Uterus (tissue), 4 donors: Measurements from ENCODE around the gene SMAD3. TPM values are rescaled to one million over a fixed set of nuclear protein-coding genes. Genes with fewer than 3 reads are reported as not detected.
A peak's percentile ranks its signal among the peaks of the same experiment; 100 is the strongest.

Experiments
- DNase-seq, 2 donors: peaks; one replicate each; pipeline ENCODE4 v3.0.0-alpha.2; 2019 to 2020
- H3K27ac ChIP-seq, 2 donors: fragments of 200-600 bp; sonication (generic); 1 replicate in 1 of 2; 2 replicates in 1 of 2; pipeline ENCODE4 v1.5.1; 2016 to 2018
- H3K27me3 ChIP-seq, 2 donors: fragments of 200-600 bp; sonication (generic); one replicate each; pipeline ENCODE4 v1.5.1; 2018 to 2019; ENCODE audit warnings: control low read depth in 1 of 2
- H3K36me3 ChIP-seq, 2 donors: fragments of 200-600 bp; sonication (generic); one replicate each; pipeline ENCODE4 v1.5.1; 2019; ENCODE audit warnings: control low read depth in 1 of 2
- H3K4me1 ChIP-seq, 2 donors: fragments of 200-600 bp; sonication (generic); one replicate each; pipeline ENCODE4 v1.5.1; 2018 to 2019; ENCODE audit warnings: control low read depth in 1 of 2
- H3K4me3 ChIP-seq, 2 donors: fragments of 200-600 bp; sonication (generic); 1 replicate in 1 of 2; 2 replicates in 1 of 2; pipeline ENCODE4 v1.5.1; 2018 to 2019; ENCODE audit warnings: mild to moderate bottlenecking in 1 of 2
- H3K9me3 ChIP-seq, 2 donors: fragments of 200-600 bp; sonication (generic); one replicate each; pipeline ENCODE4 v1.5.1; 2019; ENCODE audit warnings: control low read depth in 1 of 2
- POLR2A ChIP-seq, 2 donors: fragments of 450-650 bp; IDR thresholded peaks; one replicate each; pipeline ENCODE4 v1.6.1; 2016; ENCODE audit warnings: antibody characterized with exemption in 2 of 2, mild to moderate bottlenecking in 1 of 2, moderate library complexity in 1 of 2
- intact Hi-C: fragments of 100-400 bp; cut with DNase I; formaldehyde crosslinking; loops from one replicate; pipeline ENCODE4 v1.15.1; 2023; ENCODE audit warnings: low total_unique reads
- total RNA-seq, 4 donors: library from RNA; depleted of rRNA in 3 of 4; stranded (reverse); fragments of >200 nt in 3 of 4; gene quantifications; one replicate each; pipeline versions ENCODE4 v1.1.0 to v1.2.4, GENCODE V29; 2014 to 2023
- TF ChIP-seq, protein P1 (sequence below), 4 experiments: fragments of 200-600 bp in 2 of 4; fragments of 450-650 bp in 2 of 4; sonication (generic) in 2 of 4; IDR thresholded peaks; one replicate each; pipeline ENCODE4 v1.5.1; 2016 to 2019; ENCODE audit warnings: antibody characterized with exemption in 4 of 4, mild to moderate bottlenecking in 2 of 4, moderate library complexity in 1 of 4
- donor health status: DM: yes; HTN: yes; CAD: no.

Gene SMAD3
- total RNA-seq, 4 donors from 2014 or later = 14.3 to 66.9 (median 32.3) TPM

DNA sequence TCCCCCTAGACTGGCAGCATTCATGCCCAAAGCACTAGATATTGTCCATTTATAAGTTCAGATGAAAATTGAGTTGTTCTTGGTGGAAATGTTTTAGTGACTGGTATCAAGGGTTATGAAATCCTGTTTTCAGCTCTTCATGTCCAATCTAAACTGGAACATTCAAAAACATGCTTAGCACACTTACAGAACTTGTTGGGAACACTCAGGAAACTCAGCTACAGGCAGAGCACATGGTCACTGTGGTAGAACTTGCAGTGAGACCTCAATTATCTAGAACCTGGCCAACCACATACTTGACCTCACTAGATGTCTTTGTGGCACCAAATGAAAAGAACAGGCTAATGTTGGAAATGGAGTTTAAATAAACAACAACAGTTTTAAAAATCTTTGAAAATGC is 88.8 kb downstream of the SMAD3 start:
- no peaks in the 10 kb centered on the region for H3K36me3 ChIP-seq
- H3K27me3 ChIP-seq = no peaks in the 10 kb centered on the region
- TF ChIP-seq, protein P1, sequence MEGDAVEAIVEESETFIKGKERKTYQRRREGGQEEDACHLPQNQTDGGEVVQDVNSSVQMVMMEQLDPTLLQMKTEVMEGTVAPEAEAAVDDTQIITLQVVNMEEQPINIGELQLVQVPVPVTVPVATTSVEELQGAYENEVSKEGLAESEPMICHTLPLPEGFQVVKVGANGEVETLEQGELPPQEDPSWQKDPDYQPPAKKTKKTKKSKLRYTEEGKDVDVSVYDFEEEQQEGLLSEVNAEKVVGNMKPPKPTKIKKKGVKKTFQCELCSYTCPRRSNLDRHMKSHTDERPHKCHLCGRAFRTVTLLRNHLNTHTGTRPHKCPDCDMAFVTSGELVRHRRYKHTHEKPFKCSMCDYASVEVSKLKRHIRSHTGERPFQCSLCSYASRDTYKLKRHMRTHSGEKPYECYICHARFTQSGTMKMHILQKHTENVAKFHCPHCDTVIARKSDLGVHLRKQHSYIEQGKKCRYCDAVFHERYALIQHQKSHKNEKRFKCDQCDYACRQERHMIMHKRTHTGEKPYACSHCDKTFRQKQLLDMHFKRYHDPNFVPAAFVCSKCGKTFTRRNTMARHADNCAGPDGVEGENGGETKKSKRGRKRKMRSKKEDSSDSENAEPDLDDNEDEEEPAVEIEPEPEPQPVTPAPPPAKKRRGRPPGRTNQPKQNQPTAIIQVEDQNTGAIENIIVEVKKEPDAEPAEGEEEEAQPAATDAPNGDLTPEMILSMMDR (IDR thresholded peaks at IDR 0.05) = no peak
- TF ChIP-seq POLR2A (IDR thresholded peaks at IDR 0.05) = no peak
- intact Hi-C loops = no loop called here
- H3K27ac ChIP-seq = peak overlapping the region; percentile 7 to 36
- H3K4me3 ChIP-seq = no peak overlapping the region
- H3K4me1 ChIP-seq = peaks cover 13 to 20% of the 10 kb centered on the region in 2 donors
- DNase-seq = no peak
- H3K9me3 ChIP-seq = no peaks in the 10 kb centered on the region

DNA sequence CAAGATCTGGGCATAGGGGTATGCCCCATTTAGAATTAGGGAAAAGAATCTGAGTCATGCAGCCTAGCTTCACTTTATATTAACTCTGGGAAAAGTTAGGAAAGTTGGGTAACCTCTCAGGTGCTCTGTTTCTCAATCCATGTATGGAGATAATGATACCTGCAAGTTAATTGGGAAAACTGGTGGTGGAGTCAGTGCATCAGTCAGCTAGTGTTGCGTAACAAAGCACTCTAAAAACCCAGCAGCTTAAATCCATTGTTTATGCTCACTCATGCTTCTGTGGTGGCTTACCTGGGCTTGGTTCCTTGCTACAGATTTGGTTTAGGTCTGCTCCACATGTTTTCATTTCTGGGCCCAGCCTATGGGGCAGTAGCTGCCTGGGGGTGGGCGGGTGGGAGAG is 91.0 kb downstream of the SMAD3 start:
- TF ChIP-seq, protein P1 (IDR thresholded peaks at IDR 0.05) = no peak
- no peak for TF ChIP-seq POLR2A (IDR thresholded peaks at IDR 0.05)
- H3K27ac ChIP-seq = no peak overlapping the region
- intact Hi-C loops = no loop called here
- no peak for DNase-seq
- no peaks in the 10 kb centered on the region for H3K9me3 ChIP-seq
- no peak overlapping the region for H3K4me3 ChIP-seq
- H3K4me1 ChIP-seq = peaks cover 11% of the 10 kb centered on the region in 2 donors
- no peaks in the 10 kb centered on the region for H3K27me3 ChIP-seq
- H3K36me3 ChIP-seq = no peaks in the 10 kb centered on the region

DNA sequence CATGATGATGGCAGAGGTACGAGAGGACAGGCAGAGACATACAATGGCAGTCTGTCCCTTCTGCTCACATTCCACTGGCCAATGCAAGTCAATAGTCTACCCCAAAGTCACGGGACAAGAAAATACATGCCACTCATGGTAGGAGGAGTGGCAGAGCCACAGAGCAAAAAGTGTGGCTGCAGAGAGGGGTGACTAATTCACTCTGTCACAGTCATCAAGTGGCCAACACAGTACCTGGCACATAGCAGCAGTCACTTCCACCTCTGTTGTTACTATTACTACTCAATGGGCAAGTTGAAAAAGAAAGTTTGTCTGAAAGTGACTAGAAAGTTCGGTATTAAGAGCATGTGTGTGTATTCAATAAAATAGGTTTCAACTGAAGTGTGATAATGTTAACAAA is 91.4 kb downstream of the SMAD3 start:
- TF ChIP-seq POLR2A (IDR thresholded peaks at IDR 0.05) = no peak
- TF ChIP-seq, protein P1 (IDR thresholded peaks at IDR 0.05) = no peak
- DNase-seq = no peak
- Histone ChIP-seq H3K36me3 (no peaks in the 10 kb centered on the region), H3K4me3 (no peak overlapping the region), H3K27ac (no peak overlapping the region), H3K27me3 (no peaks in the 10 kb centered on the region), H3K4me1 (peaks cover 11% of the 10 kb centered on the region in 2 donors), H3K9me3 (no peaks in the 10 kb centered on the region)
- intact Hi-C loops = no loop called here

DNA sequence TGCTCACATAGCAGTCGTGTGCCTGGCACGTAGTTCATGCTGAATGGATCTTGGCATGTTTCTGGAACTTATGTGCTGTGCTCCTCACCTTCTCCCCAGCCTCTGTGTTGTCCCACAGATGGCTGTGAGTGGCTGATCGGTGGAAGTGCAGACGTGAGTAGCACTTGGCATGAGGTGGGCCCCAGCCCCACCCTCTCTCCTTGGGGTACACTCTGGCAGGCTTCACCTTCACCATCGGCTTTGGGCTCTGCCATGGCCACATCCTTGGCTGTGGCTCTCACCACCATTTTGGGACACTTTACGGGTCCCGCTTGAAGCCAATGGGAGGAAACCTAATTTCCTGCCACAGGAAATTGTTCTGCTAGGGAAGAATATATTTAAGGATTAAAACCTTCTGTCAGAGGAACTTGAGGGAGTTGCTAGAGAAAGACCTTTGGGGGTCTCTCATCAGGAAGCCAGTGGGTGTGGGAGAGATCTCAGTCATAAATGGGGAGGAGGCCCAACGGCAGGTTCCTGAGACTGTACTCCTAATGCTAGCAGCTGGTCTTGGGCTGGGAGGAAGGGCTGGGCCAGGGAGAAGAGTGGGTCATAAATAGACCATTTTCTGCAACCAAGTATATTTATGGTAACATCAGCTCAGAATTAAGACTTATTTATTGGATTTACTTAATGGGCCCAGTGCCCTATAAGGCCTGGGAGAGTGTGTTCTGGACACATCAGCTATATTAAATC is 92.3 kb downstream of the SMAD3 start:
- Histone ChIP-seq H3K4me3 (no peak overlapping the region), H3K27ac (peak overlapping the region; percentile 33 to 57), H3K4me1 (peaks cover 11% of the 10 kb centered on the region in 2 donors), H3K9me3 (no peaks in the 10 kb centered on the region), H3K36me3 (no peaks in the 10 kb centered on the region), H3K27me3 (no peaks in the 10 kb centered on the region)
- intact Hi-C loops = no loop called here
- DNase-seq = no peak
- TF ChIP-seq, protein P1 (IDR thresholded peaks at IDR 0.05) = no peak
- no peak for TF ChIP-seq POLR2A (IDR thresholded peaks at IDR 0.05)

DNA sequence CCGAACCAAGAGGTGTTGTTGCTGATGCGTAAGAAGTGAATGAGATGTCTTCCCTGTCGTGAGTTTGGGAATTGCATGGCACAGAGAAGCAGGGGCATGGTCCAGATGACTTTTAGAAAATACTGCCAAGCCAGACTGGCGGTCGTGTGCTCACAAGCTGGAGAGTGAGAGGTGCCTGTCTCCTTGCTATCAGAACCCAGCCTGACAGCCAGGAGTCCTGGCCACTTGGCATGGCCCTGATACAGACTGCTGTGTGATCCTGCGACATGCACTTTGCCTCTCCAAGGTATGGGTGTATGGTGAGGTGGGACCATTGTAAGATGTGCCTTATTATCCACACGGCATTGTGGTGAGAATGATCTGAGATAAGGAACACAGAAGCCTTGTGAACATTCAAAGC is 93.0 kb downstream of the SMAD3 start:
- intact Hi-C loops = no loop called here
- no peaks in the 10 kb centered on the region for H3K27me3 ChIP-seq
- TF ChIP-seq, protein P1 (IDR thresholded peaks at IDR 0.05) = no peak
- TF ChIP-seq POLR2A (IDR thresholded peaks at IDR 0.05) = no peak
- no peaks in the 10 kb centered on the region for H3K36me3 ChIP-seq
- H3K9me3 ChIP-seq = no peaks in the 10 kb centered on the region
- DNase-seq = no peak
- no peak overlapping the region for H3K4me3 ChIP-seq
- H3K4me1 ChIP-seq = peaks cover 11% of the 10 kb centered on the region in 2 donors
- H3K27ac ChIP-seq = peak overlapping the region; percentile 33 to 57
